Ovary (tissue), 3 donors: ENCODE measurements around the gene PRDM15.

Experiments used
- CTCF ChIP-seq, 3 donors: fragments of 450-650 bp in 2 of 3; fragments of 200-600 bp in 1 of 3; IDR thresholded peaks; one replicate each; pipeline versions ENCODE4 v1.5.1 to v1.8.0; 2016 to 2022; ENCODE audit warnings: antibody characterized with exemption in 3 of 3, mild to moderate bottlenecking in 1 of 3
- POLR2A ChIP-seq: fragments of 450-650 bp; IDR thresholded peaks from one replicate; pipeline ENCODE4 v1.6.1; 2017; ENCODE audit warnings: antibody characterized with exemption, mild to moderate bottlenecking, moderate library complexity
- donor health status: DM: no; HTN: no; CAD: no.

DNA sequence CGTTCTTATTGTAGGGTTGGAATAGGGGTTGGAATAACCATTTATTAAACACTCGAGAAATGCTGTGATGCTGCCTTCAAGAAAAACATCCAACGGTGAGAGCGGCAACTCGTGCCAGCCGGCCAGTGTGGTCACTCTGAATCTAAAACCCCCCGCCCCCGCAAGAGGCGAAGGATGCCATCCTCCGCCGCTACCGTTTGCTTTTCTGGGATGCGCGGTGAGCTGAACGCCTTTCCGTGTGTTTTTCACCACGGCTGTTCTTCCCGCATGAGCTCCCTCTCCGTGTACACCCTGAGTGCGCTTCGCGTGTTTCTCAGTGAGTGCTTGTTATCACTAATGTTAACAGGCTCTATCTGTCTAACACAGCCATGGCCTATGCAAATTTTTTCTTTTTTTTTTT lies 70.3 kb downstream of the PRDM15 start:
- TF ChIP-seq CTCF (IDR thresholded peaks at IDR 0.05) (no peak), POLR2A (no peak)
